Gastrocnemius medialis (tissue), 4 donors: ENCODE measurements around the gene MYO9B. TPM values are rescaled to one million over a fixed set of nuclear protein-coding genes. Genes with fewer than 3 reads are reported as not detected.
A peak's percentile ranks its signal among the peaks of the same experiment; 100 is the strongest.

Experiments
- ATAC-seq, 2 donors: fragments of 150-250 bp; one replicate each; pipeline ENCODE4 v1.9.1; 2016
- DNase-seq, 2 donors: peaks; one replicate each; pipeline ENCODE4 v3.0.0-alpha.2; 2019
- H3K27ac ChIP-seq, 4 donors: fragments of 200-600 bp; sonication (generic); 1 replicate in 1 of 4; 2 replicates in 3 of 4; pipeline ENCODE4 v1.5.1; 2016 to 2018; ENCODE audit warnings: mild to moderate bottlenecking in 2 of 4, moderate library complexity in 1 of 4
- H3K27me3 ChIP-seq, 3 donors: fragments of 200-600 bp; sonication (generic) in 2 of 3; 1 replicate in 1 of 3; 2 replicates in 2 of 3; pipeline versions ENCODE4 v1.5.1 to v1.6.0; 2016 to 2019; ENCODE audit warnings: mild to moderate bottlenecking in 1 of 3, moderate library complexity in 1 of 3
- H3K36me3 ChIP-seq, 2 donors: fragments of 200-600 bp; sonication (generic) in 1 of 2; one replicate each; pipeline ENCODE4 v1.5.1; 2017 to 2018
- H3K4me1 ChIP-seq, 2 donors: fragments of 200-600 bp; sonication (generic) in 1 of 2; one replicate each; pipeline ENCODE4 v1.5.1; 2016 to 2017; ENCODE audit warnings: mild to moderate bottlenecking in 2 of 2
- H3K4me3 ChIP-seq, 4 donors: fragments of 200-600 bp; sonication (generic) in 3 of 4; 1 replicate in 1 of 4; 2 replicates in 3 of 4; pipeline ENCODE4 v1.5.1; 2016 to 2019; ENCODE audit warnings: mild to moderate bottlenecking in 2 of 4
- H3K9me3 ChIP-seq, 3 donors: fragments of 200-600 bp; sonication (generic) in 2 of 3; 1 replicate in 1 of 3; 2 replicates in 2 of 3; pipeline ENCODE4 v1.5.1; 2016 to 2019
- CTCF ChIP-seq, 5 experiments: fragments of 450-650 bp in 3 of 5; fragments of 200-600 bp in 2 of 5; sonication (generic) in 2 of 5; IDR thresholded peaks in 4 of 5; conservative IDR thresholded peaks in 1 of 5; 1 replicate in 4 of 5; 2 replicates in 1 of 5; pipeline ENCODE4 v1.5.1; 2016 to 2019; ENCODE audit warnings: antibody characterized with exemption in 5 of 5, mild to moderate bottlenecking in 3 of 5, moderate library complexity in 3 of 5
- POLR2A ChIP-seq, 2 donors: fragments of 450-650 bp; IDR thresholded peaks; one replicate each; pipeline ENCODE4 v1.6.1; 2017; ENCODE audit warnings: antibody characterized with exemption in 2 of 2, mild to moderate bottlenecking in 2 of 2, moderate library complexity in 2 of 2
- in situ Hi-C, 4 donors: fragments of 200-750 bp; cut with MboI; loops; one replicate each; pipeline versions ENCODE4 v1.15.0 to v1.8.0; 2017; ENCODE audit warnings: low sequenced_read_pairs in 4 of 4
- intact Hi-C: fragments of 100-400 bp; cut with DNase I; formaldehyde crosslinking; loops from one replicate; pipeline ENCODE4 v1.15.1; 2023; ENCODE audit warnings: low total_unique reads
- total RNA-seq, 4 donors: library from RNA; depleted of rRNA; stranded (reverse); fragments of >200 nt; gene quantifications; one replicate each; pipeline versions ENCODE4 v1.1.0 to v1.2.3, GENCODE V29; 2016

The MYO9B gene
- total RNA-seq, 4 donors from 2014 or later, result 20.0 to 22.1 (median 20.7) TPM

- Histone ChIP-seq H3K27me3 (no peaks in the 10 kb centered on the region), H3K9me3 (no peaks in the 10 kb centered on the region), H3K4me1 (peaks cover 9 to 14% of the 10 kb centered on the region in 2 donors), H3K36me3 (peaks cover 0 to 16% of the 10 kb centered on the region in 2 donors), H3K4me3 (no peak overlapping the region), H3K27ac (no peak overlapping the region)
- no peak for ATAC-seq
- no peak for DNase-seq
- in situ Hi-C loops, result no loop called here
- intact Hi-C loops, result loop anchor here (10.0 kb wide), 1 partner anchor 716 kb away; the partner anchor contains the start of gene CCDC124
- TF ChIP-seq CTCF (IDR thresholded peaks at IDR 0.05 in 4 of 5, conservative IDR thresholded peaks at IDR 0.05 in 1 of 5) (no peak), POLR2A (IDR thresholded peaks at IDR 0.05) (no peak)
Observed at GRCh38 chr19:17219286-17219685, 143.7 kb downstream of the MYO9B start.

- peaks cover 0 to 16% of the 10 kb centered on the region in 2 donors for H3K36me3 ChIP-seq
- H3K4me1 ChIP-seq, result peaks cover 4 to 7% of the 10 kb centered on the region in 2 donors
- no peak for DNase-seq
- in situ Hi-C loops, result no loop called here
- no peak for ATAC-seq
- H3K4me3 ChIP-seq, result no peak overlapping the region
- intact Hi-C loops, result no loop called here
- TF ChIP-seq POLR2A (IDR thresholded peaks at IDR 0.05) (no peak), CTCF (IDR thresholded peaks at IDR 0.05 in 4 of 5, conservative IDR thresholded peaks at IDR 0.05 in 1 of 5) (no peak)
- H3K27me3 ChIP-seq, result no peaks in the 10 kb centered on the region
- no peaks in the 10 kb centered on the region for H3K9me3 ChIP-seq
- H3K27ac ChIP-seq, result no peak overlapping the region
Observed at GRCh38 chr19:17220207-17220758, 144.7 kb downstream of the MYO9B start.

GRCh38 chr19:17225053-17225452 lies 149.5 kb downstream of the MYO9B start:
- Histone ChIP-seq H3K4me1 (peaks cover 8 to 13% of the 10 kb centered on the region in 2 donors), H3K9me3 (no peaks in the 10 kb centered on the region), H3K4me3 (peak overlapping the region in 1 of 4 donors; percentile 77), H3K36me3 (no peaks in the 10 kb centered on the region), H3K27ac (no peak overlapping the region), H3K27me3 (no peaks in the 10 kb centered on the region)
- TF ChIP-seq CTCF (IDR thresholded peaks at IDR 0.05 in 4 of 5, conservative IDR thresholded peaks at IDR 0.05 in 1 of 5) (no peak), POLR2A (IDR thresholded peaks at IDR 0.05) (no peak)
- ATAC-seq, result no peak
- no peak for DNase-seq
- intact Hi-C loops (loop anchor here (5.0 kb wide), 1 partner anchor 88 kb away; no protein-coding TSS in a partner anchor), in situ Hi-C loops (no loop called here)

- Histone ChIP-seq H3K4me1 (peaks cover 8 to 13% of the 10 kb centered on the region in 2 donors), H3K36me3 (no peaks in the 10 kb centered on the region), H3K27ac (peak within 1 kb of the TSS; percentile 86 to 91 (median 89)), H3K4me3 (peak within 1 kb of the TSS; percentile 62 to 95 (median 78)), H3K9me3 (no peaks in the 10 kb centered on the region), H3K27me3 (no peaks in the 10 kb centered on the region)
- intact Hi-C loops, result loop anchor here (1.0 to 5.0 kb wide), 5 partner anchors 11 to 151 kb away; partner anchors contain the start of genes BABAM1, HAUS8, MYO9B and USE1
- peak; percentile 98 to 99 for DNase-seq
- TF ChIP-seq CTCF (IDR thresholded peaks at IDR 0.05 in 4 of 5, conservative IDR thresholded peaks at IDR 0.05 in 1 of 5) (peak in 1 of 5 experiments; percentile 21), POLR2A (IDR thresholded peaks at IDR 0.05) (peak; percentile 88 to 90)
- peak; percentile 96 to 97 for ATAC-seq
- in situ Hi-C loops, result no loop called here
Observed at GRCh38 chr19:17226002-17226933, 150.7 kb downstream of the MYO9B start, which contains the start of gene OCEL1. TSS of gene OCEL1 (plus strand) at chr19:17226226. CDS start at chr19:17226248, 22 bp downstream.
